Measurements from ENCODE around the gene LRIG3.

- no peak for TF ChIP-seq CTCF (IDR thresholded peaks at IDR 0.05)
- TF ChIP-seq POLR2A (IDR thresholded peaks at IDR 0.05), result no peak
These were observed 4.9 kb upstream of the LRIG3 start for GRCh38 chr12:58925111-58925611.
